SW480 (cell line): ENCODE data around the gene PNMA6E.

ENCODE experiments used
- DNase-seq: peaks from one replicate; pipeline ENCODE4 v3.0.0-alpha.2; 2016; ENCODE audit warnings: low spot score

PNMA6E gene

GRCh38 chrX:153435845-153436244 lies 34.7 kb upstream of the PNMA6E start:
- DNase-seq = no peak

- DNase-seq = no peak
Observed at GRCh38 chrX:153434801-153435200, 33.7 kb upstream of the PNMA6E start.

- DNase-seq = no peak
Observed at GRCh38 chrX:153433781-153434285, 32.7 kb upstream of the PNMA6E start.

GRCh38 chrX:153433161-153433680 lies 32.1 kb upstream of the PNMA6E start:
- no peak for DNase-seq

- DNase-seq = no peak
Observed at GRCh38 chrX:153430796-153431195, 29.6 kb upstream of the PNMA6E start.

- DNase-seq = no peak
Observed at GRCh38 chrX:153426204-153426603, 25.1 kb upstream of the PNMA6E start.

GRCh38 chrX:153423652-153424051 lies 22.5 kb upstream of the PNMA6E start:
- no peak for DNase-seq

- DNase-seq = no peak
Observed at GRCh38 chrX:153421856-153422255, 20.7 kb upstream of the PNMA6E start.

GRCh38 chrX:153420851-153421599 lies 19.9 kb upstream of the PNMA6E start:
- no peak for DNase-seq

- DNase-seq = no peak
Observed at GRCh38 chrX:153417637-153418036, 16.5 kb upstream of the PNMA6E start.

GRCh38 chrX:153416781-153417450 lies 15.8 kb upstream of the PNMA6E start:
- DNase-seq = no peak

GRCh38 chrX:153414856-153415510 lies 13.8 kb upstream of the PNMA6E start:
- no peak for DNase-seq

- DNase-seq = no peak
Observed at GRCh38 chrX:153413731-153414130, 12.6 kb upstream of the PNMA6E start.

- DNase-seq = no peak
Observed at GRCh38 chrX:153412746-153413720, 11.9 kb upstream of the PNMA6E start.

GRCh38 chrX:153411988-153412574 lies 10.9 kb upstream of the PNMA6E start:
- no peak for DNase-seq

- no peak for DNase-seq
Observed at GRCh38 chrX:153411255-153411987, 10.3 kb upstream of the PNMA6E start, which contains the start of gene ZFP92. Gene ZFP92 (plus strand): TSS chrX:153411472. CDS start chrX:153418323, 6,851 bp downstream.

GRCh38 chrX:153410888-153411254 lies 9.7 kb upstream of the PNMA6E start:
- no peak for DNase-seq

- no peak for DNase-seq
Observed at GRCh38 chrX:153410373-153410772, 9.2 kb upstream of the PNMA6E start.

- no peak for DNase-seq
Observed at GRCh38 chrX:153409414-153410101, 8.4 kb upstream of the PNMA6E start.

GRCh38 chrX:153408871-153409351 lies 7.8 kb upstream of the PNMA6E start:
- DNase-seq = no peak
